ENCODE measurements around the gene OSBP.

- no peak for TF ChIP-seq EP300 (IDR thresholded peaks at IDR 0.05)
- TF ChIP-seq, protein P1, sequence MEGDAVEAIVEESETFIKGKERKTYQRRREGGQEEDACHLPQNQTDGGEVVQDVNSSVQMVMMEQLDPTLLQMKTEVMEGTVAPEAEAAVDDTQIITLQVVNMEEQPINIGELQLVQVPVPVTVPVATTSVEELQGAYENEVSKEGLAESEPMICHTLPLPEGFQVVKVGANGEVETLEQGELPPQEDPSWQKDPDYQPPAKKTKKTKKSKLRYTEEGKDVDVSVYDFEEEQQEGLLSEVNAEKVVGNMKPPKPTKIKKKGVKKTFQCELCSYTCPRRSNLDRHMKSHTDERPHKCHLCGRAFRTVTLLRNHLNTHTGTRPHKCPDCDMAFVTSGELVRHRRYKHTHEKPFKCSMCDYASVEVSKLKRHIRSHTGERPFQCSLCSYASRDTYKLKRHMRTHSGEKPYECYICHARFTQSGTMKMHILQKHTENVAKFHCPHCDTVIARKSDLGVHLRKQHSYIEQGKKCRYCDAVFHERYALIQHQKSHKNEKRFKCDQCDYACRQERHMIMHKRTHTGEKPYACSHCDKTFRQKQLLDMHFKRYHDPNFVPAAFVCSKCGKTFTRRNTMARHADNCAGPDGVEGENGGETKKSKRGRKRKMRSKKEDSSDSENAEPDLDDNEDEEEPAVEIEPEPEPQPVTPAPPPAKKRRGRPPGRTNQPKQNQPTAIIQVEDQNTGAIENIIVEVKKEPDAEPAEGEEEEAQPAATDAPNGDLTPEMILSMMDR (IDR thresholded peaks at IDR 0.05): peak in 5 of 7 experiments; percentile 26 to 49 (median 34)
Measured at GRCh38 chr11:59550368-59550841, 65.2 kb downstream of the OSBP start.

All from stomach (tissue), 4 donors.